ENCODE data around the gene COPS3. TPM values are rescaled to one million over a fixed set of nuclear protein-coding genes. Genes with fewer than 3 reads are reported as not detected.

Gene COPS3
- total and polyA plus RNA-seq, 8 donors: 48.4 to 69.9 (median 64.9) TPM

- H3K4me3 ChIP-seq: no peak overlapping the region
- no peak overlapping the region for H3K27ac ChIP-seq
- H3K4me1 ChIP-seq: peaks cover 14 to 35% of the 10 kb centered on the region in 2 donors
- DNase-seq (no peak), ATAC-seq (no peak)
- TF ChIP-seq CTCF (IDR thresholded peaks at IDR 0.05): no peak
- intact Hi-C loops (cut with DNase I): no loop called here
- no peaks in the 10 kb centered on the region for H3K9me3 ChIP-seq
- no peaks in the 10 kb centered on the region for H3K27me3 ChIP-seq
- H3K36me3 ChIP-seq: peaks cover 0 to 29% of the 10 kb centered on the region in 2 donors
These were observed 73.0 kb downstream of the COPS3 start for GRCh38 chr17:17207998-17208397.

- no peaks in the 10 kb centered on the region for H3K27me3 ChIP-seq
- peak overlapping the region; percentile 70 to 78 for H3K27ac ChIP-seq
- no peaks in the 10 kb centered on the region for H3K9me3 ChIP-seq
- DNase-seq: peak in 1 of 4 donors; percentile 52
- intact Hi-C loops (cut with DNase I): no loop called here
- TF ChIP-seq CTCF (IDR thresholded peaks at IDR 0.05): no peak
- H3K4me1 ChIP-seq: peaks cover 14 to 35% of the 10 kb centered on the region in 2 donors
- ATAC-seq: no peak
- H3K4me3 ChIP-seq: no peak overlapping the region
- H3K36me3 ChIP-seq: peaks cover 0 to 27% of the 10 kb centered on the region in 2 donors
These were observed 74.1 kb downstream of the COPS3 start for GRCh38 chr17:17206913-17207335.

- H3K27me3 ChIP-seq: no peaks in the 10 kb centered on the region
- no peaks in the 10 kb centered on the region for H3K9me3 ChIP-seq
- peak within 1 kb of the TSS; percentile 34 to 58 for H3K4me3 ChIP-seq
- ATAC-seq (peak; percentile 65), DNase-seq (peak in 3 of 4 donors; percentile 53 to 94 (median 79))
- intact Hi-C loops (cut with DNase I): no loop called here
- H3K36me3 ChIP-seq: peaks cover 0 to 23% of the 10 kb centered on the region in 2 donors
- no peak for TF ChIP-seq CTCF (IDR thresholded peaks at IDR 0.05)
- H3K27ac ChIP-seq: peak within 1 kb of the TSS; percentile 70 to 78
- H3K4me1 ChIP-seq: peaks cover 14 to 35% of the 10 kb centered on the region in 2 donors
These were observed 74.7 kb downstream of the COPS3 start, which contains the start of gene PLD6 for GRCh38 chr17:17206124-17206912. PLD6 (minus strand) TSS chr17:17206333; CDS start chr17:17206286, 47 bp downstream.

- intact Hi-C loops (cut with DNase I): no loop called here
- Histone ChIP-seq H3K4me1 (peaks cover 14 to 38% of the 10 kb centered on the region in 2 donors), H3K27ac (peak overlapping the region; percentile 70 to 78), H3K4me3 (peak overlapping the region; percentile 34 to 58), H3K9me3 (no peaks in the 10 kb centered on the region), H3K27me3 (no peaks in the 10 kb centered on the region), H3K36me3 (peaks cover 0 to 17% of the 10 kb centered on the region in 2 donors)
- ATAC-seq: peak; percentile 79
- TF ChIP-seq CTCF (IDR thresholded peaks at IDR 0.05): no peak
- DNase-seq: peak in 3 of 4 donors; percentile 47 to 90 (median 75)
These were observed 75.5 kb downstream of the COPS3 start for GRCh38 chr17:17205368-17206123.

Data from left lung (tissue), 10 donors.